GM04504 (cell line): ENCODE data around the gene TEKT2.
A peak's percentile ranks its signal among the peaks of the same experiment; 100 is the strongest.

ENCODE experiments used
- DNase-seq: peaks from one replicate; pipeline ENCODE4 v3.0.0-alpha.2; 2012; ENCODE audit warnings: low read depth

The TEKT2 gene

GRCh38 chr1:36087233-36088123 is 3.6 kb downstream of the TEKT2 start:
- DNase-seq = no peak

GRCh38 chr1:36088265-36088576 is 4.3 kb downstream of the TEKT2 start:
- DNase-seq = no peak

- DNase-seq = peak; percentile 68
These were observed 4.9 kb downstream of the TEKT2 start, which contains the start of gene ADPRS for GRCh38 chr1:36088577-36089392. Gene ADPRS (plus strand): TSS chr1:36088892. CDS start chr1:36088905, 13 bp downstream.

- no peak for DNase-seq
These were observed 5.7 kb downstream of the TEKT2 start for GRCh38 chr1:36089393-36090121.

DNA sequence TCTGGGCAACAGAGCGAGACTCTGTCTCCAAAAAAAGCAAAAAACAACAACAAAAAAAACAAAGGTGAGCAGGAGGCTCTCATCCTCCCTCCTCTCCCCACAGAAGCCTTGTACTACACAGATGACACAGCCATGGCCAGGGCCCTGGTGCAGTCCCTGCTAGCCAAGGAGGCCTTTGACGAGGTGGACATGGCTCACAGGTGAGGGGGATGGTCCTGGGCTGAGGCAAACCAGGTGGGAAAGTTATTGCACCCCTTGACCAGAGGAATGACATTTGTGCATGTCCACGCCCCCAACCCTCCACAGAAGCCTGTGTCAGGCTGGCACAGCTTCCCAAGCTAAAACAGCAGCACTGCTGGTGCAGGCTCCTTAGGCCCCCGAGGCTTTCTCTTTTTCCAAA is 7.2 kb downstream of the TEKT2 start:
- no peak for DNase-seq

DNA sequence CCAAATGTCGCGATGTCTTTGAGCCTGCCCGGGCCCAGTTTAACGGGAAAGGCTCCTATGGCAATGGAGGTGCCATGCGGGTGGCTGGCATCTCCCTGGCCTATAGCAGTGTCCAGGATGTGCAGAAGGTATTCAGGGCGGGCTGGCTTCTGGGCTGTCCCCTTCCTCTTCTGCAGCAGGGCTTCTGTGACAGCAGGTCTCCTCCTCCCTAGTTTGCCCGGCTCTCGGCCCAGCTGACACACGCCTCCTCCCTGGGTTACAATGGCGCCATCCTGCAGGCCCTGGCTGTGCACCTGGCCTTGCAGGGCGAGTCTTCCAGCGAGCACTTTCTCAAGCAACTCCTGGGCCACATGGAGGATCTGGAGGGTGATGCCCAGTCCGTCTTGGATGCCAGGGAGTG is 7.8 kb downstream of the TEKT2 start:
- DNase-seq = no peak

DNA sequence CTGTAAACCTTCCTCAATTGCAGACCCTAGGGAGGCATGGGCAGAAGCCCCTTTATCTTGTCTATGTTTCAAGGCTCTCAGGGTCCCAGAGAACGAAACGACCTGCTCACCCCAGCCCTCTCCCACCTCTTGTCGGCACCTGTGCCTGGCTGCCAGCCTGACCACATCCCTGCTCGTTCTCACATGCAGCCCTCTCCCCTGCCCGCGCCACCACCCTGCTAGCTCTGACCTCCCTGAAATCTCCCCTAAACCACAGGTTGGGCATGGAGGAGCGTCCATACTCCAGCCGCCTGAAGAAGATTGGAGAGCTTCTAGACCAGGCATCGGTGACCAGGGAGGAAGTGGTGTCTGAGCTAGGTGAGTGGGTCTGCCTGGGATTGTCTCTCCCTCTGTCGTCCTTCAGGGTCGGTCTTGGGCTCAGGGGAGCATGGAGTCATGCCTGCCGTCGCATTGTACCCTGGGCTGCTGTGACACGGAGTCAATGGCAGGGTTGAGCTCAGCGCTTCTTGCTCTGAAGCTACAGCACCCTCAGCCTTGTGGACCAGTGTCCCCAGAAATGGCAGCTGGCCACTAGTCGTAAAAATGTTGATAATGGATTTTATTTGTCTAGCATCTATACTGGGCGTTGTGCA is 8.4 kb downstream of the TEKT2 start:
- no peak for DNase-seq

DNA sequence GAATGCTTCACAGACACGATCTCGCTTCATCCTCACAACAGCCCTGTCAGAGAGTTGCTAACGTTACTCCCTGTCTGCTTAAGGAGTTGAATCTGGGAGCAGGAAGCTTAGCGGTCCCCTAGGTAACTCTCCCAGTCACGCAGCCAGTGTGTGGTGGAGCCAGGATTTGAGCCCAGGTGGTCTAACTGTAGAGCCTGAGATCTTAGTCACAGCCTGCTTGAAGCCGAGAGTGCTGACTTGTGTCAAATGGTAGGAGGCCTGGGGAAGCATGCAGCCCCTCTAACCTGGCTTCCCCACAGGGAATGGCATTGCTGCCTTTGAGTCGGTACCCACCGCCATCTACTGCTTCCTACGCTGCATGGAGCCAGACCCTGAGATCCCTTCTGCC is 8.9 kb downstream of the TEKT2 start:
- no peak for DNase-seq

DNA sequence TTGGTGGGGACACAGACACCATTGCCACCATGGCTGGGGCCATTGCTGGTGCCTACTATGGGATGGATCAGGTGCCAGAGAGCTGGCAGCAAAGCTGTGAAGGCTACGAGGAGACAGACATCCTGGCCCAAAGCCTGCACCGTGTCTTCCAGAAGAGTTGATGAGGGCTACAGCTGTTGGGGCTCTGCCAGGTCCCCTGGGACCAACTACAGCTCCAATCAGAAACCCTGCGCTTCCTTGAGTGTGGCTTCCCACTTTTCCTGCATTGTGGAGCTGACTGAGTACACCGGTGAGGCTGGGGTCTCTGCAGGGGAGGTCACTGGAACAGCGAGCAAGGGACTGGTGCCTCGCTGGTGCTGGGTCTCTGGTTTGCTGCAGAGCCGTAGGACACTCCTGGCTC is 9.3 kb downstream of the TEKT2 start:
- no peak for DNase-seq

- no peak for DNase-seq
These were observed 10.0 kb downstream of the TEKT2 start for GRCh38 chr1:36093929-36094328.

DNA sequence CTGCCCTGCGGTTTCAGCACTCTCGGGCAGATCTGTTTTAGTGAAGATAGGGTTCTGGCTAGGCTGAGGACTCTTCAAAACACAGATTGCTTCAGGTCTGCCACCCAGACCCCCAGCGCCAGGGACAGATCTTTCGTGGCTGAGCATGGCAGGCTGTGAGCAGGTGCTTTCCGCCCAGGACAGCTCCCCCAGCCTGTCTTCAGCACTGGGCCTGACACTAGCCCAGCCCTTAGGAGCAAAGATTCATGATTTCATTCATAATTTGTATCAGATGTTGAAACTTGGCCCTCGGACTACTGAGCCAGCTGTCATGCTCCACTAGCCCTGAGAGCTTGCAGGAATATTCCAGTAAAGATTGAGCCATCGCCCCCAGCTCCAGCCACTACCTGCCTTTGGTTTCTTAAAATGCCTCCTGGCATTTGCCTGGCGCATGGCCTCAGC is 10.7 kb downstream of the TEKT2 start:
- no peak for DNase-seq

DNA sequence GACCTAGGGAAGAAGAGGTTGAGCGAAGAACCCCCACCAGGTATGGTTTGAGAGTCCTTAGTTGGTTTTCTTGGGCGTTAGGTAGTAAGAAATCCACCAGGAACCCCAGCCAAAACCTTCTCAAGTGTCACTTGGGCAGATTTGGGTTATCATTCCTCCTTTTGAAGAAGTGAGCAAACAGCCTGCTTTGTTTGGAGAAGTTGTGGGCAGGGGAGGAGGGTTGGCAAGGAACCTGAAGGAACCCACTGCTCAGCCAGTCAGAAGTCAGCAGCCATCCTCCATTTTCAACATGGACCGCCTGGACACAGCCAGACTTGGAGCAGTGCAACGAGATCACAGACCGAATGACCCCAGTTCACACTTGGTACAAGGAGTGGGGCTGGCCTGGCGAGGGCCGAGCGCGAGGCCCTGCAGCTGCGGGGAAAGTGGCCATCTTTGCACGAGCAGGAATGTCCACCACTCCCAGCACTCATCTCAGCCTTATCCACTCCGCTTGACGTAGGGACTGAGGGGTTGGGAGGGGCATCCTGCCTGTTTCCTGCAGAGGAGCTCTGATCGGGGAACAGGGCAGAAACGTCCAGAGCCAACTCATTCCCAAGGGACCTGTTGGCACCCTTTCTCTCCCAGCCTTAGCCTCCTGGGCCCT is 12.0 kb downstream of the TEKT2 start:
- no peak for DNase-seq

DNA sequence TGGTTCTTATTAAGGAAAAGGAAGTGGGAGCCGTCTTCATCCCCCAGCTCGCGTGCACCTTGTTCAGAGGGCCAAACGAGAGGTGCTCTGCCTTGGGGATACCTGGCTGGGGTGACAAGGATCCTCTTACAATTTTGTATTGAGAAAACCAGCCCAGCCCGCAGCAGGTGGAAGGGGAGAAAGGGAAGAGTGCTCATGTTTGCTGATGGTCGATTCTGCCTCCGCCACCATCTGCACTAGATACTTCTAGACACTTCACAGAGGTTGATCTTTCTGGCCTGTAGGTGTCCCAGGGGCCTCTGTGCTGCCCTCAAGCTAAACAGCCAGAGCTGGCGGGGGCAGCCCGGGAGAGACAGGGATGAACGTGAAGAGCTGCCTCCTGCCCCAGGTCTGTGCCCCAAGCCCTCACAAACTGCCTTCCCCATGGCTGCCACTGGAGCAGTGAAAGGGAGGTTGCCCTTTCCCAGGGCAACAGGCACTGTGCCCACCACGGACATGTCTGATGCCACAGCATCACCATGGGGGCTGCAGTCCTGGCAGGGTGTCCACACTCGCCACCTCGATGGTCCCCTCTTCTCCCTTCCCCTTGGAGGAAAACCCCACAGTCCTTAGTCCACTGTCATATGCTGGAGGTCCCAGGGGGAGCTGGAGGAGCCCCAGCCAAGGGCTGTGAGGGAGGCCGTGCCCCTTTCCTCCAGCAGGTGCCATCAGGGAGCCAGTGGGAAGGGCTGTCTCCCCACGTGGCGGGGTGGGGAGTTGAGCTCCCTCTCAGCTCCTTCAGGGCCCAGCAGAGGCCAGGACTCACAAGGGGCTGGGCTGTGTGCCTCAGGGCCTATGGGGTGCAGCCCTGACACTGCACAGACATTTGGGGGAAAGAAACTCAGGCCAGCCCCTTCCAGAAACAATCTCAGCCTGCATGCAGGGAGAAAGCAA is 12.9 kb downstream of the TEKT2 start:
- DNase-seq = no peak

GRCh38 chr1:36097693-36098585 is 14.0 kb downstream of the TEKT2 start:
- DNase-seq = no peak

GRCh38 chr1:36098650-36099365 is 14.9 kb downstream of the TEKT2 start:
- no peak for DNase-seq

GRCh38 chr1:36099681-36100341 is 15.9 kb downstream of the TEKT2 start:
- no peak for DNase-seq

GRCh38 chr1:36100376-36100775 is 16.5 kb downstream of the TEKT2 start:
- no peak for DNase-seq

- DNase-seq = no peak
These were observed 17.7 kb downstream of the TEKT2 start for GRCh38 chr1:36101546-36101945.
